Measurements from ENCODE around the gene NLRP10. TPM values are rescaled to one million over a fixed set of nuclear protein-coding genes. Genes with fewer than 3 reads are reported as not detected.

NLRP10 gene
- total RNA-seq, 4 donors from 2014 or later, result not detected

DNA sequence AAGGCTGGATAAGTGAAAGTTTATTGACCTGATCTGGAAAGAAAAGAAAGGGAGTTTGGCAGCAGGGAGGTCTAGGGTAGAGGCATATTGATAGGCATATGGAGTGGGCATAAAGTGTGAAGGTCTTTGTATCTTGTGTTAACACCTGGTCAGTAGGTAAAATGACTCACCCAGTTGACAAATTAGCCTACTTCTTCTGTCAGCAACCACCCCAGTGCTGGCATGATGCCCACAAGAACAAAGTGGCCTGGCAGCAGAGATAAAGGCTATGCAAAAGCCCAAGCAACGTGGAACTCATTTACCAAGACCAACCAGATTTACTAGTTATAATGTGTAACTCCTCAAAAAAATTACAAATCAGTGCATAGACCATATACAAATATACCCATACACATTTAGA lies 28.6 kb downstream of the NLRP10 start:
- no peak overlapping the region for H3K27ac ChIP-seq
- no peak for DNase-seq
- 9 to 24% methylated on average over 1 of the region's 1 CpG for WGBS, 2 donors

DNA sequence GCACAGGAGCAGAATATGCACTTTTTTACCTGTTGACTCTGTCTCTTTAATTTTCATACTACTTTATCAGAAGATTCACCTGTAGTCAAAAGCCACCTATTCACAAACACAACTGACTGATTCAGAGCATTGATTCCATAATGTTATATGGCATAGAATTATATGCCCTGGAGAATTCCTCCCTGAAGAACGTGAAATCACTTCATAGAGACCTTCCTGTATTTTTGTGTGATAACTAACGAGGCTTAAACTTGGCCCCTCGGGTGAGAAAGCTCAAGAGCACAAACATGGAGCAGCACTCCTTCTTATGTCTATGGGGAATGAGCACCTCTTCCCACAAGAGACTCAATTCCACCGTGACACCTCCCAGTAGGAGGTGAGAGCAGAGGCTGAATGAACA lies 34.1 kb downstream of the NLRP10 start, which contains the start of gene OR10A6:
Gene OR10A6, minus strand, starts transcription at position 101 of the 400 bp plus-strand sequence. CDS start 2,606 bp downstream, outside the sequence.
- H3K4me1 ChIP-seq, result no peaks in the 10 kb centered on the region
- H3K27ac ChIP-seq, result no peak within 1 kb of the TSS
- no peaks in the 10 kb centered on the region for H3K36me3 ChIP-seq
- TF ChIP-seq POLR2A (IDR thresholded peaks at IDR 0.05), result no peak
- TF ChIP-seq, protein P1, sequence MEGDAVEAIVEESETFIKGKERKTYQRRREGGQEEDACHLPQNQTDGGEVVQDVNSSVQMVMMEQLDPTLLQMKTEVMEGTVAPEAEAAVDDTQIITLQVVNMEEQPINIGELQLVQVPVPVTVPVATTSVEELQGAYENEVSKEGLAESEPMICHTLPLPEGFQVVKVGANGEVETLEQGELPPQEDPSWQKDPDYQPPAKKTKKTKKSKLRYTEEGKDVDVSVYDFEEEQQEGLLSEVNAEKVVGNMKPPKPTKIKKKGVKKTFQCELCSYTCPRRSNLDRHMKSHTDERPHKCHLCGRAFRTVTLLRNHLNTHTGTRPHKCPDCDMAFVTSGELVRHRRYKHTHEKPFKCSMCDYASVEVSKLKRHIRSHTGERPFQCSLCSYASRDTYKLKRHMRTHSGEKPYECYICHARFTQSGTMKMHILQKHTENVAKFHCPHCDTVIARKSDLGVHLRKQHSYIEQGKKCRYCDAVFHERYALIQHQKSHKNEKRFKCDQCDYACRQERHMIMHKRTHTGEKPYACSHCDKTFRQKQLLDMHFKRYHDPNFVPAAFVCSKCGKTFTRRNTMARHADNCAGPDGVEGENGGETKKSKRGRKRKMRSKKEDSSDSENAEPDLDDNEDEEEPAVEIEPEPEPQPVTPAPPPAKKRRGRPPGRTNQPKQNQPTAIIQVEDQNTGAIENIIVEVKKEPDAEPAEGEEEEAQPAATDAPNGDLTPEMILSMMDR (IDR thresholded peaks at IDR 0.05), result no peak
- intact Hi-C loops (cut with DNase I), result no loop called here
- H3K4me3 ChIP-seq, result no peak within 1 kb of the TSS
- 74 to 78% methylated on average over 4 of the region's 4 CpGs for WGBS, 2 donors
- H3K9me3 ChIP-seq, result no peaks in the 10 kb centered on the region
- DNase-seq, result no peak
- H3K27me3 ChIP-seq, result peaks cover 0 to under 1% (median 0%) of the 10 kb centered on the region in 4 donors

More for the DNA sequence above, 28.6 kb downstream of the NLRP10 start:
- no peak for TF ChIP-seq POLR2A (IDR thresholded peaks at IDR 0.05)
- TF ChIP-seq, protein P1 (IDR thresholded peaks at IDR 0.05), result no peak
- Histone ChIP-seq H3K9me3 (no peaks in the 10 kb centered on the region), H3K4me1 (no peaks in the 10 kb centered on the region), H3K27me3 (no peaks in the 10 kb centered on the region), H3K36me3 (no peaks in the 10 kb centered on the region), H3K4me3 (no peak overlapping the region)
- intact Hi-C loops (cut with DNase I), result no loop called here

DNA sequence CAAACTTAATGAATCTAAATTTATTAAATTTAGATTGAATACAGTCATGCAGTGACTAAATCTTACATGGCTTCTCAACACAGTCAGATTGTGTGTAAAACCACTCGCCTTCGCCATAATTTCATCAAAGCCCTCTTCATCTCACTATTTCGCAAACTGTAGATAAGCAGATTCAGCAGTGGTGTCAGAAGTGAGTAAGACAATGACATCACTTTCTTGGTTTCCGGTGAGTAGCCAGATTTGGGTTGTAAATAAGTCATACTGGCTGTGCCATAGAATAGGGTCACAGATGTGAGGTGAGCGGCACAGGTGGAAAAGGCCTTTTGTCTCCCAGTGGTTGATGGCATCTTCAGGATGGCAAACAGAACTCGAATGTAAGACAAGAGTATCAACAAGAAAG lies 37.6 kb downstream of the NLRP10 start:
- H3K27ac ChIP-seq, result no peak overlapping the region

DNA sequence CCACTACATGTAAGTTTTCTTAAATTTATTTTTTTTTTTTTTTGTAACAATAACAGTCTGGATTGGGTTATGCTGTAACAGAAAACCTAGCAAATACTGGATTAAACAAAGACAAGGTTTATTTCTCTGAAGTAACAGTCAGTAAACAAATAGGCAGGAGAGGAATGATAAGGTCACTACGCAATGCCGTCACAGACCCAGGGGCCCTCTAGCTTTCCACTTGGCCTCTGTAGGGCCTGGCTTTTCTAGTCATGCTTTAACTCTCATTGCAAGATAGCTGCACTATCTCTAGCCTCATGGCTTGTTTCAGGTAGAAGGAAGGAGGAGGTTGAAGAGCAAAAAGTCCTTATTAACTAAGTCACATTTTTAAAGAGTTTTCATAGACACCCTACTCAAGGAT lies 40.7 kb downstream of the NLRP10 start:
- no peak for TF ChIP-seq POLR2A (IDR thresholded peaks at IDR 0.05)
- intact Hi-C loops (cut with DNase I), result no loop called here
- Histone ChIP-seq H3K36me3 (no peaks in the 10 kb centered on the region), H3K4me1 (no peaks in the 10 kb centered on the region), H3K27me3 (peaks cover 0 to 4% (median 0%) of the 10 kb centered on the region in 4 donors), H3K9me3 (no peaks in the 10 kb centered on the region), H3K27ac (no peak overlapping the region), H3K4me3 (no peak overlapping the region)
- DNase-seq, result no peak
- WGBS, 2 donors, result 53 to 59% methylated on average over 2 of the region's 2 CpGs

More for the DNA sequence above, 37.6 kb downstream of the NLRP10 start:
- no peaks in the 10 kb centered on the region for H3K9me3 ChIP-seq
- H3K4me3 ChIP-seq, result no peak overlapping the region
- no peak for DNase-seq
- intact Hi-C loops (cut with DNase I), result no loop called here
- H3K36me3 ChIP-seq, result no peaks in the 10 kb centered on the region
- peaks cover 0 to 4% (median 0%) of the 10 kb centered on the region in 4 donors for H3K27me3 ChIP-seq
- TF ChIP-seq, protein P1 (IDR thresholded peaks at IDR 0.05), result no peak
- no peak for TF ChIP-seq POLR2A (IDR thresholded peaks at IDR 0.05)
- 64 to 77% methylated on average over 6 of the region's 6 CpGs for WGBS, 2 donors
- H3K4me1 ChIP-seq, result no peaks in the 10 kb centered on the region

DNA sequence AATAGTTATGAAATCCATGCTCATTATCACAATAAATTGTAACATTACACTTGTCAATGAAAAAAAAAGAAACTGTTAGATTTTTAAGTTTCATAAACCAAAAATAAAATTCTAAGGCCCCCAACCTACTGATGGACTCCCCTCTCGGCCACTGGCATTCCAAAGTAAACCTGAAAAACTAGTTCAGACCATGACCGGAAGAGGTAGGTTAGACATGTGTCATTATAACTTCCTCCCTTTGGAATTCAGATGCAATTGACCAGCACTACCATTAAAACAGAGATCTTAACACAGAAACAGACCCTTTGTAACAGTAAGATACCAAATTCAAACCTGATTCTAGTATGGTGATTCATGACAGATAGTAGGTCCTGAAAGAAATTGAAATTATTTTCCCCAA lies 47.1 kb downstream of the NLRP10 start:
- no peak overlapping the region for H3K27ac ChIP-seq
- 37 to 53% methylated on average over 2 of the region's 2 CpGs for WGBS, 2 donors
- no peak for DNase-seq
- no peaks in the 10 kb centered on the region for H3K4me1 ChIP-seq
- H3K9me3 ChIP-seq, result no peaks in the 10 kb centered on the region
- no peaks in the 10 kb centered on the region for H3K36me3 ChIP-seq
- intact Hi-C loops (cut with DNase I), result no loop called here
- no peak for TF ChIP-seq POLR2A (IDR thresholded peaks at IDR 0.05)
- TF ChIP-seq, protein P1 (IDR thresholded peaks at IDR 0.05), result no peak
- H3K27me3 ChIP-seq, result no peaks in the 10 kb centered on the region
- no peak overlapping the region for H3K4me3 ChIP-seq

Small RNA genes within 50 kb of the gene (small RNA-seq; reads per million reads assigned to genes)
- 0 reads per million in 4 donors for gene COX6CP5

Other genes with a start within 250 kb of the NLRP10 start
- 1 to 10 TPM in 1 of 4 donors, not detected in 3; 1.5 TPM for gene OR5P2, start 168.5 kb downstream of the NLRP10 start, total RNA-seq
- under 1 TPM in 2 of 4 donors, not detected in 2; 0.31 to 0.72 TPM for gene OR5P3, start 134.6 kb downstream of the NLRP10 start, total RNA-seq
- not detected for gene OR10A6, start 34.2 kb downstream of the NLRP10 start, total RNA-seq
- not detected for gene OR10A3, start 23.7 kb downstream of the NLRP10 start, total RNA-seq
- 100 to 1,000 TPM; 156 to 237 (median 204) TPM for gene EIF3F, start 21.9 kb upstream of the NLRP10 start, total RNA-seq
- gene TUB, start 115.8 kb upstream of the NLRP10 start, total RNA-seq, result 1 to 10 TPM; 1.7 to 6.1 (median 2.4) TPM
- 10 to 100 TPM in 1 of 4 donors, 1 to 10 TPM in 3; 2.7 to 14.1 (median 8.1) TPM for gene RIC3, start 203.6 kb upstream of the NLRP10 start, total RNA-seq

Data from esophagus squamous epithelium (tissue), 5 donors.